K562 (cell line): ENCODE measurements around the gene LY6G6F. TPM values are rescaled to one million over a fixed set of nuclear protein-coding genes. Genes with fewer than 3 reads are reported as not detected.
A peak's percentile ranks its signal among the peaks of the same experiment; 100 is the strongest.

Experiments used
- ARHGAP35 ChIP-seq: fragments of 450-650 bp; IDR thresholded peaks from 2 replicates; pipeline ENCODE4 v1.6.1; 2018; ENCODE audit not compliant: partially characterized antibody
- CHD2 ChIP-seq: IDR thresholded peaks from 2 replicates; pipeline ENCODE4 v1.6.1; 2011; ENCODE audit warnings: low read depth, low read length
- CREBBP ChIP-seq: IDR thresholded peaks from one replicate; pipeline ENCODE4 v1.6.1; 2012; ENCODE audit warnings: low read depth, mild to moderate bottlenecking, control low read depth, inconsistent platforms, low read length
- CTCF ChIP-seq, 3 experiments: IDR thresholded peaks in 2 of 3; conservative IDR thresholded peaks in 1 of 3; 2 replicates each; pipeline ENCODE4 v1.5.1; 2011 to 2012; ENCODE audit warnings: low read length in 3 of 3, mild to moderate bottlenecking in 3 of 3, control low read depth in 2 of 3, improper control_type of control experiment in 1 of 3, inconsistent platforms in 1 of 3, low read depth in 1 of 3, mixed read lengths in 1 of 3, moderate library complexity in 1 of 3; ENCODE audit not compliant: insufficient read depth in 2 of 3
- EP400 ChIP-seq: fragments of 450-650 bp; IDR thresholded peaks from 2 replicates; pipeline ENCODE4 v1.6.1; 2017; ENCODE audit warnings: antibody characterized with exemption, mild to moderate bottlenecking, moderate library complexity
- FIP1L1 ChIP-seq: fragments of 200-400 bp; formaldehyde crosslinking; IDR thresholded peaks from 2 replicates; pipeline ENCODE4 v1.6.1; 2018; ENCODE audit warnings: mild to moderate bottlenecking, low read depth, low read length; ENCODE audit not compliant: poor library complexity, severe bottlenecking
- HCFC1 ChIP-seq: IDR thresholded peaks from 2 replicates; pipeline ENCODE4 v1.6.1; 2012; ENCODE audit warnings: low read depth, low read length, improper control_type of control experiment
- HDAC1 ChIP-seq, 2 experiments: fragments of 450-650 bp; IDR thresholded peaks; 2 replicates each; pipeline ENCODE4 v1.6.1; 2016 to 2017; ENCODE audit warnings: inconsistent platforms in 1 of 2, mild to moderate bottlenecking in 1 of 2, moderate library complexity in 1 of 2
- HNRNPK ChIP-seq: fragments of 200-400 bp; formaldehyde crosslinking; IDR thresholded peaks from one replicate; pipeline ENCODE4 v1.6.1; 2018; ENCODE audit warnings: mild to moderate bottlenecking, low read depth, low read length; ENCODE audit not compliant: poor library complexity, severe bottlenecking
- KLF10 ChIP-seq: fragments of 250-450 bp; sonication (Bioruptor Pico); IDR thresholded peaks from 2 replicates; pipeline ENCODE4 v1.6.1; 2021; ENCODE audit warnings: matching md5 sums
- KLF13 ChIP-seq: fragments of 450-650 bp; IDR thresholded peaks from 2 replicates; pipeline ENCODE4 v1.6.1; 2016; ENCODE audit warnings: missing genetic modification characterization, low read depth, mild to moderate bottlenecking, missing compliant biosample characterization, moderate library complexity, borderline replicate concordance
- MTA1 ChIP-seq: fragments of 450-650 bp; IDR thresholded peaks from 2 replicates; pipeline ENCODE4 v1.6.1; 2017; ENCODE audit warnings: borderline replicate concordance
- NCOA1 ChIP-seq: fragments of 450-650 bp; IDR thresholded peaks from 2 replicates; pipeline ENCODE4 v1.6.1; 2016; ENCODE audit warnings: low read depth
- RBM25 ChIP-seq: fragments of 200-400 bp; formaldehyde crosslinking; IDR thresholded peaks from 2 replicates; pipeline ENCODE4 v1.6.1; 2018; ENCODE audit warnings: low read length, low read depth, moderate library complexity; ENCODE audit not compliant: severe bottlenecking
- RCOR1 ChIP-seq, 2 experiments: IDR thresholded peaks; 2 replicates each; pipeline ENCODE4 v1.6.1; 2012; ENCODE audit warnings: low read depth in 2 of 2, low read length in 2 of 2, borderline replicate concordance in 1 of 2, improper control_type of control experiment in 1 of 2
- SMAD1 ChIP-seq: fragments of 150-350 bp; IDR thresholded peaks from 2 replicates; pipeline ENCODE4 v1.6.1; 2014; ENCODE audit warnings: low read length, low read depth; ENCODE audit not compliant: partially characterized antibody
- SMARCB1 ChIP-seq: IDR thresholded peaks from 2 replicates; pipeline ENCODE4 v1.6.1; 2011; ENCODE audit warnings: improper control_type of control experiment, low read depth; ENCODE audit not compliant: insufficient read length
- SRSF7 ChIP-seq: fragments of 200-400 bp; formaldehyde crosslinking; optimal IDR thresholded peaks from 2 replicates; pipeline ENCODE3; 2017; ENCODE audit warnings: mild to moderate bottlenecking, low read depth, low read length
- TAF9B ChIP-seq: fragments of 450-650 bp; IDR thresholded peaks from 2 replicates; pipeline ENCODE4 v1.6.1; 2018; ENCODE audit warnings: mild to moderate bottlenecking; ENCODE audit not compliant: partially characterized antibody
- ZNF75A ChIP-seq: fragments of 450-650 bp; formaldehyde crosslinking; IDR thresholded peaks from 2 replicates; pipeline ENCODE4 v1.4.0; 2020; ENCODE audit warnings: mild to moderate bottlenecking
- ZNF830 ChIP-seq: fragments of 250-450 bp; sonication (Bioruptor Pico); IDR thresholded peaks from 2 replicates; pipeline ENCODE4 v1.5.0; 2021; ENCODE audit warnings: mild to moderate bottlenecking
- ZZZ3 ChIP-seq: fragments of 450-650 bp; IDR thresholded peaks from 2 replicates; pipeline ENCODE4 v1.6.1; 2016; ENCODE audit warnings: antibody characterized with exemption, mild to moderate bottlenecking, moderate library complexity
- polyA plus RNA-seq, 8 experiments: library from polyadenylated mRNA; depleted of rRNA in 4 of 8; stranded (reverse) in 5 of 8; unstranded in 3 of 8; fragments of >200 nt; fragmentation: Nextera tagmentation in 2 of 8; fragmentation: Illumina TruSeq in 1 of 8; extraction: Ambion mirVana in 2 of 8; extraction: Trizol in 1 of 8; gene quantifications; 2 replicates each; pipeline versions ENCODE4 v1.2.1 to v1.2.3, GENCODE V29; 2011 to 2014; ENCODE audit warnings: inconsistent platforms in 1 of 8, missing spikeins in 1 of 8
- total RNA-seq, 7 experiments: library from RNA; depleted of rRNA in 6 of 7; stranded (reverse); fragments of >200 nt in 6 of 7; fragmentation: Illumina TruSeq in 2 of 7; extraction: Trizol in 2 of 7; gene quantifications; 2 replicates each; pipeline versions ENCODE4 v1.2.1 to v1.2.3, GENCODE V29; 2011 to 2021; ENCODE audit warnings: low replicate concordance in 1 of 7
- TF ChIP-seq, protein P1 (sequence below): sonication (generic); formaldehyde crosslinking; IDR thresholded peaks from 2 replicates; pipeline ENCODE4 v1.8.0; 2022; ENCODE audit warnings: mild to moderate bottlenecking, missing genetic modification reagents
- TF ChIP-seq, protein P2 (sequence below): fragments of 150-350 bp; IDR thresholded peaks from 2 replicates; pipeline ENCODE4 v1.6.1; 2014; ENCODE audit warnings: low read depth, mild to moderate bottlenecking, low read length, borderline replicate concordance

LY6G6F gene
- total and polyA plus RNA-seq, 9 of the 15 experiments (the other 6 are each of a cell fraction or from before 2014, with no cell fraction given), result 0.14 to 0.50 (median 0.28) TPM; not detected in 2

- TF ChIP-seq TAF9B, result no peak
- TF ChIP-seq ZZZ3, result no peak
- peak in 1 of 2 experiments; percentile 75; a peak in 2 of 4 replicates for TF ChIP-seq RCOR1 (IDR thresholded peaks at IDR 0.05; ENCODE audit: borderline replicate concordance in 1 of 2, low read depth in 2 of 2, low read length in 2 of 2)
- TF ChIP-seq RBM25, result no peak
- TF ChIP-seq SMAD1, result no peak
- no peak for TF ChIP-seq SRSF7
- TF ChIP-seq, protein P1, sequence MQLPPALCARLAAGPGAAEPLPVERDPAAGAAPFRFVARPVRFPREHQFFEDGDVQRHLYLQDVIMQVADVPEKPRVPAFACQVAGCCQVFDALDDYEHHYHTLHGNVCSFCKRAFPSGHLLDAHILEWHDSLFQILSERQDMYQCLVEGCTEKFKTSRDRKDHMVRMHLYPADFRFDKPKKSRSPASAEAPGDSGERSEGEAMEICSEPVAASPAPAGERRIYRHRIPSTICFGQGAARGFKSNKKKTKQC (CRISPR knock-in tag), result no peak
- TF ChIP-seq CTCF (IDR thresholded peaks at IDR 0.05 in 2 of 3, conservative IDR thresholded peaks at IDR 0.05 in 1 of 3; ENCODE audit: insufficient read depth in 2 of 3, low read depth in 1 of 3, low read length in 3 of 3), result peak; percentile 12 to 99 (median 95); a peak in 5 of 6 replicates
- TF ChIP-seq, protein P2, sequence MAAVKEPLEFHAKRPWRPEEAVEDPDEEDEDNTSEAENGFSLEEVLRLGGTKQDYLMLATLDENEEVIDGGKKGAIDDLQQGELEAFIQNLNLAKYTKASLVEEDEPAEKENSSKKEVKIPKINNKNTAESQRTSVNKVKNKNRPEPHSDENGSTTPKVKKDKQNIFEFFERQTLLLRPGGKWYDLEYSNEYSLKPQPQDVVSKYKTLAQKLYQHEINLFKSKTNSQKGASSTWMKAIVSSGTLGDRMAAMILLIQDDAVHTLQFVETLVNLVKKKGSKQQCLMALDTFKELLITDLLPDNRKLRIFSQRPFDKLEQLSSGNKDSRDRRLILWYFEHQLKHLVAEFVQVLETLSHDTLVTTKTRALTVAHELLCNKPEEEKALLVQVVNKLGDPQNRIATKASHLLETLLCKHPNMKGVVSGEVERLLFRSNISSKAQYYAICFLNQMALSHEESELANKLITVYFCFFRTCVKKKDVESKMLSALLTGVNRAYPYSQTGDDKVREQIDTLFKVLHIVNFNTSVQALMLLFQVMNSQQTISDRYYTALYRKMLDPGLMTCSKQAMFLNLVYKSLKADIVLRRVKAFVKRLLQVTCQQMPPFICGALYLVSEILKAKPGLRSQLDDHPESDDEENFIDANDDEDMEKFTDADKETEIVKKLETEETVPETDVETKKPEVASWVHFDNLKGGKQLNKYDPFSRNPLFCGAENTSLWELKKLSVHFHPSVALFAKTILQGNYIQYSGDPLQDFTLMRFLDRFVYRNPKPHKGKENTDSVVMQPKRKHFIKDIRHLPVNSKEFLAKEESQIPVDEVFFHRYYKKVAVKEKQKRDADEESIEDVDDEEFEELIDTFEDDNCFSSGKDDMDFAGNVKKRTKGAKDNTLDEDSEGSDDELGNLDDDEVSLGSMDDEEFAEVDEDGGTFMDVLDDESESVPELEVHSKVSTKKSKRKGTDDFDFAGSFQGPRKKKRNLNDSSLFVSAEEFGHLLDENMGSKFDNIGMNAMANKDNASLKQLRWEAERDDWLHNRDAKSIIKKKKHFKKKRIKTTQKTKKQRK, result no peak
- TF ChIP-seq HNRNPK, result no peak
- TF ChIP-seq KLF10 (CRISPR knock-in tag), result no peak; the same call in 1 of the 2 replicates
- peak; percentile 58; the same call in 1 of the 2 replicates for TF ChIP-seq MTA1
- no peak for TF ChIP-seq NCOA1
- no peak; the same call in 1 of the 2 replicates for TF ChIP-seq HCFC1
- TF ChIP-seq CREBBP, result no peak
- TF ChIP-seq CHD2, result no peak; the same call in 1 of the 2 replicates
- TF ChIP-seq ZNF75A, result no peak
- no peak for TF ChIP-seq ARHGAP35
- TF ChIP-seq ZNF830 (CRISPR knock-in tag), result no peak
- TF ChIP-seq EP400, result no peak
- no peak for TF ChIP-seq FIP1L1
- TF ChIP-seq HDAC1 (IDR thresholded peaks at IDR 0.05), result peak in 1 of 2 experiments; percentile 92; a peak in 2 of 4 replicates
- no peak for TF ChIP-seq SMARCB1
- peak; percentile 100 for TF ChIP-seq KLF13 (tag)
Measured at GRCh38 chr6:31729515-31729978, 22.9 kb downstream of the LY6G6F start (continued).
